Activated T-cell treated with anti-CD3 and anti-CD28 coated beads, Interleukin-2, amount 50 U/mL, for 1 hour (primary cell): ENCODE results near the gene TIMP4.

ENCODE experiments used
- DNase-seq: peaks from one replicate; pipeline ENCODE4 v3.0.0-alpha.2; 2020

The TIMP4 gene

DNA sequence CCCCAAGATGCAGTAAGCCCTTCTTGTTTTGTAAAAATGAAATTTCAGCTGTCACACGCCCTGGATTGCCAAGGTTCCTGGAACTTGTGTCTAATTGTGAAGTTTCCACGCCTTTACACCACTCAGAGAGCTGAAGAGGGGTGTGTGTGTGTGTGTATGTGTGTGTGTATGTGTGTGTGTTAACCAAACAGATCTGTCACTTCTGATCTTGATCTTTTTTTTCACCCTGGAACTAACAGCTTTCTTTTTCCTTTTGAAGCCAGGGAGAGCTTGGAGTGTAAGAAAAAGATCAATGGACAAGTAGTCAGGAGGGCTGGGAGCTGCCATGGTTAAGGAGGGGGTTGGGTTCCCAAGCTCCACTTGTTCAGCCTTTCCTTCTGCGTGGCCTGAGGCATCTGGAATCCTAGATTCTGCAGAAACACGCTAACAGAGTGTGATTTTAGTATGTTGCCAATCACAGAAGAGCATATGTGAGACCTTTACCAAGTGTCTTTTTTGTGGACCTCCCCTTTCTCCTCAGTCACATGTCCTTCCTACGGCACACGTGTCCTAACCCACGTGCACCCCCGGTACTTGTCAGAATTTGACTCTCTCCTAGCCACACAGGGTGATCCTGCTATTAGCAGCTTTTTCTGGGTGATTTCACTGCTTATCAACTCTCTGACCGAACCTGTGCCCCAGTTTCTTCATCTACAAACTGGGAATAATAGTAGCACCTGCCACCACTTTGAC lies 11.5 kb downstream of the TIMP4 start:
- DNase-seq = no peak

- DNase-seq = no peak
Observed at GRCh38 chr3:12143949-12144504, 14.7 kb downstream of the TIMP4 start.

DNA sequence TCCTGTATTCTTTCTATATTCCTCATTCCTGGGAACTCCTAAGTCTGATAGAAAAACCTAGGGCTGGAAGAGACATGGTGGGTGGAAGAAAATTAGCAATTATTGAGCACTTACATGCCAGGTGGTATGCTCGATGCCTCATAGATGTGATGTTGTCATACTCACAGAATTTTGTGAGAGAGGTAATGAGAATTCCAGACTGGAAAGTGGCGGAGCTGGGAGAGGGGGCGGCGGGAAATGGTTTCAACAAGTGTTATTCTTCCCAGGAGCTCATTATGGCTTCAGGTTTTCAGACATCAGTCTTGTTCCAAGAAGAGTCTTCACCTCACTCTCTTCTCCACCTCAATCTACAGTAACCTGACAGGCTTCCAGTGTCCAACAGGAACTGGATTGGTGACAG lies 16.2 kb downstream of the TIMP4 start:
- DNase-seq = no peak

- no peak for DNase-seq
Observed at GRCh38 chr3:12141350-12141749, 17.4 kb downstream of the TIMP4 start.

DNA sequence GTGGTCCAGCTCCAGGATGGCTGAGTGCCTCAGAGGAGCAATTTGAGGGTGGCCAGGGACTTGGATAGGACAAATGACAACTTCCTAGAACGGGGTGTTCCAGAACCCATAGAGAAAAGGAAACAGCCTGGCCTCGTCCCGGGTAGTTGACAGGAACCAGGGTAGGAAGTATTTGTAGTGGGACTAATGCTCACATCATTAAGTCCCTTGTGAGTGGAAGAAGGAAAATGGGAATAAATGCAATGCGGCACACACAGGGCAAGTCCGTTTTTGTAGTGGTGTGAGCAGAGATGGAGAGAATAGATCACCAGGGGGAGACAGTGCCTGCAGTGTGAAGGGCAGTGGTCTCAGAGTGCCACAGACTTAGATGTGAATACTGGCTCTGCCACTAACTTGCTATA lies 19.6 kb downstream of the TIMP4 start:
- DNase-seq = no peak

- no peak for DNase-seq
Observed at GRCh38 chr3:12138044-12138443, 20.7 kb downstream of the TIMP4 start.

- no peak for DNase-seq
Observed at GRCh38 chr3:12136371-12136770, 22.3 kb downstream of the TIMP4 start.

- peak; percentile 56 for DNase-seq
Observed at GRCh38 chr3:12135029-12135657, 23.6 kb downstream of the TIMP4 start.

- no peak for DNase-seq
Observed at GRCh38 chr3:12132881-12133280, 25.8 kb downstream of the TIMP4 start.

DNA sequence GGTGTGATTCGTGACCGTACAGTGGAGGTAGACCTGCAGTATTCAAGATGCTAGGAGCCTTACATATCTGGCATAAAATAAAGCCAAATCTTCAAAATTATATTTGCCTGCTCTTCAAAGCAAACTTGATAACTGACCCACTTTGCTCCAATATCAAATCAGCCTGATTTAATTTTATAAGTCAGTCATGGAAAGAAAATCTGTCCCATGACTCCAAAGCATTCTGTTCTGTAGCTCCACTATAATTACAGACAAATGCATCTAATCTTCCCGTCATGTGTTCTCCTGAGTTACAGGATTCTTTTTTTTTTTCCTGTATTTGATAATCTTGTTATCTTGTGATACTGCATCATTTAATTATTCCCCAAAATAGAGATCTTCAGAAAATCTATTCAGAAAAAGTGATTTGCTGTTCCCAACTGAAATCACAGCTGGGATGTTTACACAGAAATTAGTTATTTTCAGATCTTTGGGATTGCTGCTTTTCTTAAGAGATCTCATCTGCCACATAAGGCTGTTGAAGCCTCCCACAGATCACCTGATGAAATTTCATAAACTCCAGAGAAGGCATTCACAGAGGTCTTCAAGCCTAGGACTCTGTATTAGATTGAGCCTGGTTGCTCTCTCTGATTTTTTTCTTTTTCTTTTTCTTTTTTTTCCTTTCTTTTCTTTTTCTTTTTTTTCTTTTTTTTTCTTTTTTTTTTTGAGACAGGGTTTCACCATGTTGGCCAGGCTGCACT lies 27.2 kb downstream of the TIMP4 start:
- no peak for DNase-seq

- DNase-seq = no peak
Observed at GRCh38 chr3:12127391-12127790, 31.3 kb downstream of the TIMP4 start.

- no peak for DNase-seq
Observed at GRCh38 chr3:12125772-12126171, 32.9 kb downstream of the TIMP4 start.

GRCh38 chr3:12121466-12121865 lies 37.2 kb downstream of the TIMP4 start:
- DNase-seq = no peak

DNA sequence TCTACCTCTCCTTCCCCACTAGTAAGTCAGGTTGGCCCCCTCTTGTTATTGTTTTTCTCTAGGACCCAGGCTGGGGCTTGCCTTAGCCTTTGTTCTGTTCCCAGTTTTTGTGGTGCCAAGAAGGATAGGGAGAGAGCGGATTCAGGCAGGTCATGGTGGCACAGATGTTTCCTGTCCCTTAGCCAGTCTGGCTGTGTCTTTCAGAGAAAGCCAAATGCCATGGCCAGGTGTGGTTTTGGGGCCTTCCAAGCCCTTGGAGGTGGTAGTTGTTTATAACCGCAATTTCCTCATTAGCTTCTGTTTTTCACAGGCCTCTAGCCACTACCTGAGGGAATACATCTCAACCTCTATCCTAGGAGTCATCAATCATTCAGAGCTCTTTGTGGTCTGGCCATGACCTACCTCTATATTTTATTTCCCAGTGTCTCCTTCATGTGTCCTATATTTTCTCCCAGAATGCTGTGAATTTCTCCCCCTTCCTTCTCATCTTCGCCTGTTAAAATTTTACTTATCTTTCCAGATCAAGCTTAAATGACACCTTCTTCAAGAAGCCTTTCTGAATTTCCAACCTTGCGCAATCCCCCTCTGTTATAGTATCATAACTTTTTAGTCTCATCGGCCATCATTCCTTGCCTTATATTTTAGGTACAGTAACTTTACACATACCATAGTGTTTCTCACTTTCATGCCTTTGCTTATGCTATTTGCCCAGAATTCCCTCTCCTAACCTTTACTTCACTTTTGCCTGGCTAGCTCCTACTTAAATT lies 38.2 kb downstream of the TIMP4 start:
- DNase-seq = no peak

DNA sequence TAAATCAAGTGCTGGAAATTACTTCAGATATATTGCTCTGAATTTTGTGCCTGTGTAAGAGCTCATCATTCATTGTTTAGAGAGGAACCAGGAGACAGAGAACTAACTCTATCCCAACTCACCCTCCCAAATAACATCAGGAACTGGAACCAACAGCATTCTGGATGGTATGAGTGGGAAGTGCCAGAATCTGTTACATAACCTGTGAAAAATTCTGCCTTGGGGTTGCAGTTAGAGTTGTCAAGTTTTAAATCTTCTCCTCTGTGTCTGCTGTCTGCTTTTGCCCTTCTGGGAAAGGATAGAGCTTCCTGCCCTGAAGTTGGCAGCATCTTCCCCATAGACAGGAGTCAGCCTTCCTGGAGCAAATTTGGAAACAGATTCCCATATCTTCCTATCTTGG lies 41.2 kb downstream of the TIMP4 start:
- no peak for DNase-seq

DNA sequence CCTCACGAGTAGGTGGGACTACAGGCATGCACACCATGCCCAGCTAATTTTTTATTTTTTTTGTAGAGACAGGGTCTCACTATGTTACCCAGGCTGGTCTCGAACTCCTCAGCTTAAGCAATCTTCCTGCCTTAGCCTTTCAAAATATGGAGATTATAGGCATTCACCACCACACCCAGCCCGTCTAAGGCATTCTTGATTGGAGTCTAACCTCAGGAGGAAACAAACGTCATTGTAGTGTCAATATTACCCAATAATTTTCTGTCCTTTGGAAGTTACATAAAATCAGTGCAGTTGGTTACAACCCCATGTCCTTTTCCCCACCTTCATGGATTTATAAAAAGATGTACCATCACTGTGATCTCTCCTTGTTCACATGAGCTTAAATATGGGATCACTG lies 41.8 kb downstream of the TIMP4 start:
- DNase-seq = no peak

- no peak for DNase-seq
Observed at GRCh38 chr3:12115849-12116248, 42.9 kb downstream of the TIMP4 start.

DNA sequence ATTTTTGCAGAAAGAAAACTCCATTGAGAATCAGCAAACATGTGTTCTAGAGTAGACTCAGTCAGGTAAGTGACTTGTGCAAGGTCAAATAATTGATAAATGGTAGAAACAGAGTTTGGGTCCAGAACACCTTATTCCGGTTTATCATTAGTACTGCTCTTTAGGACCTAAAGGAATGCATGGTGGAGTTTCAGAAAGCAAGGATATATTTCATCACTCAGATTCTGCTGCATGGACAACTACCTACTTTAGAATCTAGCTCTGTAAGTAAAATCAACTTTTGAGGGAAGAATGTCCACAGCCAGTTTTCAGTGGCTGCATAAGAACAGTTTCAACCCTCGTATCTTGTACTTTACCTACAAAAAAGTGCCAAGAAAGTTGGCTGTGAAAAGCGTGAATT lies 43.6 kb downstream of the TIMP4 start:
- DNase-seq = no peak

DNA sequence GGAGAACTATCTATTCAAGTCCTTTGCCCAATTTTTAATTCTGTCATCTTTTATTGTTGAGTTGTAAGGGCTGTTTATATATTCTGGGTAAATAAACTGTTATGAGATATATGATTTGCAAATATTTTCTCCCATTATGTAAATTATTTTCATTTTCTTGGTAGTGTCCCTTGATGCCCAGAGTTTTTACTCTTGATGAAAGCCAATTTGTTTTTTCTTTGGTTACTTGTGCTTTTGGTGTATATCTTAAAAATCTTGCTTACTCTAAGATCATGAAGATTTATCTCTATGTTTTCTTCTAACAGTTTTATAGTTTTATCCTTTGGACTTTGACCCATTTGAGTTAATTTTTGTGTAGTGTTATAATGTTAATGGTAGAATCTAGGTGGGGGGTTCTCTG lies 44.5 kb downstream of the TIMP4 start:
- DNase-seq = no peak

GRCh38 chr3:12107071-12107713 lies 51.5 kb downstream of the TIMP4 start:
- no peak for DNase-seq
